T-helper 17 cell (primary cell): ENCODE measurements around the gene ADAMTSL1. TPM values are rescaled to one million over a fixed set of nuclear protein-coding genes. Genes with fewer than 3 reads are reported as not detected.

Source experiments
- ATAC-seq: fragments of 150-1000 bp; cut with Tn5 transposase; 2 replicates; pipeline ENCODE4 v1.10.0; 2021; ENCODE audit warnings: mild to moderate bottlenecking, moderate library complexity
- DNase-seq, 3 donors: peaks; one replicate each; pipeline versions ENCODE4 v3.0.0 to v3.0.0-alpha.2; 2020 to 2021
- H3K9me3 ChIP-seq: one replicate; pipeline ENCODE4 v1.7.0; 2013; ENCODE audit warnings: low read length, mild to moderate bottlenecking; ENCODE audit not compliant: control insufficient read depth, poor library complexity, severe bottlenecking
- H3K27ac Mint-ChIP-seq: one replicate; pipeline ENCODE4 v1.8.0; 2022; ENCODE audit warnings: mild to moderate bottlenecking, moderate library complexity, mixed read lengths
- H3K27me3 Mint-ChIP-seq: one replicate; pipeline ENCODE4 v1.8.0; 2022; ENCODE audit warnings: mixed read lengths
- H3K36me3 Mint-ChIP-seq: one replicate; pipeline ENCODE4 v1.8.0; 2022; ENCODE audit warnings: low read depth, mixed read lengths
- H3K4me1 Mint-ChIP-seq: one replicate; pipeline ENCODE4 v1.8.0; 2022; ENCODE audit warnings: mild to moderate bottlenecking, mixed read lengths
- H3K4me3 Mint-ChIP-seq: one replicate; pipeline ENCODE4 v1.8.0; 2022; ENCODE audit warnings: mild to moderate bottlenecking, moderate library complexity, mixed read lengths
- total RNA-seq, 4 donors: library from RNA in 2 of 4; stranded (reverse) in 2 of 4; gene quantifications; one replicate each; pipeline ENCODE4 v1.2.3 and lab custom pipeline; 2022 to 2026

The ADAMTSL1 gene
- total RNA-seq, 2 donors from 2014 or later, result not detected

DNA sequence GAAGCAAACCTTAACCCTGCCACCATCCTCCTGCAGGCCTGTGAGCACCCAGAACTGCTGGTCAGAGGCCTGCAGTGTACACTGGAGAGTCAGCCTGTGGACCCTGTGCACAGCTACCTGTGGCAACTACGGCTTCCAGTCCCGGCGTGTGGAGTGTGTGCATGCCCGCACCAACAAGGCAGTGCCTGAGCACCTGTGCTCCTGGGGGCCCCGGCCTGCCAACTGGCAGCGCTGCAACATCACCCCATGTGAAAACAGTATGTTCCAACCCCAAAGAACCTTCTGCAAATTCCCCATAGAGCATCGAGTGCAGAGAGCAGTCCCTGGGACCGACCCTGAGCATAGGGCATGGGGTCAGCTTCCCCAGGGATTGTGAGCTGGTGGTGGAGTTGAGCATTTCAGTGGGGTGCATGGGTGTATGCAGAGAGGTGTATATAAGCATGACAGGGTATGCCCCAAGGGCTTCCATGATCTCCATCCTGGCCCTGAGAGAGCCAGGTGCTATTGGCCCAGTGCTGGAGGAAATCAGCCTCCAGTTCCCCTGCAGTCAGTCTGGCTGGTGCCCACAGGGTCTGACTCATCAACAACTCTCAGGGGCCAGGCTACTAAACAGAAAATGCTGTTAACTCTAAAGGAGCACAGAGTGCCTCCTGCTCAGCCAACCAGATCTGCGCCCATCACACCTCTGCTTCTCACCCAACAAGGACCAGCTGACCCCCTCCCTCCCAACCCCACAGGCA lies 432.9 kb downstream of the ADAMTSL1 start:
- no peak for ATAC-seq
- H3K27me3 Mint-ChIP-seq, result peaks cover 34% of the 10 kb centered on the region
- H3K4me1 Mint-ChIP-seq, result no peaks in the 10 kb centered on the region
- H3K4me3 Mint-ChIP-seq, result no peak overlapping the region
- H3K27ac Mint-ChIP-seq, result no peak overlapping the region
- no peaks in the 10 kb centered on the region for H3K9me3 ChIP-seq
- DNase-seq, result no peak
- no peaks in the 10 kb centered on the region for H3K36me3 Mint-ChIP-seq

DNA sequence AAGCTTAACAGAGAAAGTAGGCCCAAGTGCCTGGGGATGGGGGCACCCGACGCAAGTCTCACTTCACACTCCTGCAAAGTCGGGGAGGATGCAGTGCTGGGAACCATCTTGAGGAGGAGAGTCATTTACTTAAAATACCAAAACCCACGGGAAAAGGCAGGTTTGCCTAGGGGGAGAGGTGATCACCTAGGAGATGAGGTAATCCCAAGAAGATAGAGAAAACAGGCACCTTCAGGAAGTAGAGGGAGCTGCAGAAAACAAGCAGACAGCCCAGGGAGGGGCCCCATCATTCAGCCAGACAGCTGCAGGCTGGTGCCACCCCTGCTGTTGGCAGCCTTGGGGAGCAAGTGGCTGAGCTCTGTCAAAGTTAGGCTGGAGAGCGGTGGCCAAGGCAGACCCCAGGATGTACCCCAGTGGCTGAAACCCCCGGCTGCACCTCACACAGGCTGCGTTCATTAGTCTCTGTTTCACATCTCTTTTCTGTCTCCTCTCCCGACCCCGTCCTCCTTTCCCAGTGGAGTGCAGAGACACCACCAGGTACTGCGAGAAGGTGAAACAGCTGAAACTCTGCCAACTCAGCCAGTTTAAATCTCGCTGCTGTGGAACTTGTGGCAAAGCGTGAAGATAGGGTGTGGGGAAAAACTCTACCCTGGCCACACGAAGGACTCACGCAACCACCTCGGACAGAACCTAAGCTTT lies 434.1 kb downstream of the ADAMTSL1 start:
- no peak overlapping the region for H3K27ac Mint-ChIP-seq
- no peak for ATAC-seq
- H3K27me3 Mint-ChIP-seq, result peaks cover 38% of the 10 kb centered on the region
- no peak for DNase-seq
- no peak overlapping the region for H3K4me3 Mint-ChIP-seq
- no peaks in the 10 kb centered on the region for H3K9me3 ChIP-seq
- H3K4me1 Mint-ChIP-seq, result no peaks in the 10 kb centered on the region
- no peaks in the 10 kb centered on the region for H3K36me3 Mint-ChIP-seq

DNA sequence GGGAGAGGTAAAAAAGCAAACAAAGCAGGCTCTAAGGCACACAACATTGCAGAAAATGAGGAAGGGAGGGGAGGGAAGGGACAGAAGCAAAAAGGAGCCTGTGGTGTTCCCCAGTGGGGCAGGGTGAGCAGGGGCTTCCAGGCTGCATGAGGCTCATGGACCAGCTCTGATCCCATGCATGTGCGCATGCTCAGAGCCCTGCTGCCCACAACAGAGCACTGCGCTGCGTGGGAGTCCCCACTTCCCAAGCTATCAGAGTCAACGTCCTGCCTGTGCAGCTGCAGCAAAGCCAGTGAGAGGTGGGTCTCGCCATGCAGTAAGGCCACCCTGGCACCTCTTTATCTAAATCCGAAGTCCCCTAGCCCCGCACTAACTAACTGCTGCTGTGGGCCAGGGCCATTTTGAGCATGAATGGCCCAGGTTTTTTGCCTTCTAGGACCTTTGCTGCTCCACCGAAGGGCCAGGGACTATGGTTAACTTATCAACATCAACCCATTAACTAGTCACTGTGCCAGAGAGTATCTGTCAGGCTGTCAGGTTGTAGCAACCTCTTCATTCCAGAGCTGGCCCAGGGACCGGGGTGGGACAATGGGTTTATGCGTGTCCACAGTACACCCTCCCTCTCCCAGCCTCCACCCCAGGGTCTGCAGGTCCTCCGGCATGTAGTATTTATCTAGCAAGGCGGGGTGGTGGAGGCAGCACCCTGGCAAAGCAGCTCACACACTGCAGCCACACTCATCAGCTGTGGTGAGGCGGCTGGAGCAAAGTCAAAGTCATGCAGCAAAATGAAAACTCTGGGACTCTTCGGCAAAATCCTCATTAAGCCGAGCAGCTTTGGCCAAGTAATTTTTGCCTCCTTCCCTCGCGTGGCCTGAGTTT lies 435.4 kb downstream of the ADAMTSL1 start:
- no peaks in the 10 kb centered on the region for H3K4me1 Mint-ChIP-seq
- H3K27me3 Mint-ChIP-seq, result peaks cover 40% of the 10 kb centered on the region
- H3K36me3 Mint-ChIP-seq, result no peaks in the 10 kb centered on the region
- no peaks in the 10 kb centered on the region for H3K9me3 ChIP-seq
- ATAC-seq (no peak), DNase-seq (no peak)
- H3K4me3 Mint-ChIP-seq, result no peak overlapping the region
- no peak overlapping the region for H3K27ac Mint-ChIP-seq

DNA sequence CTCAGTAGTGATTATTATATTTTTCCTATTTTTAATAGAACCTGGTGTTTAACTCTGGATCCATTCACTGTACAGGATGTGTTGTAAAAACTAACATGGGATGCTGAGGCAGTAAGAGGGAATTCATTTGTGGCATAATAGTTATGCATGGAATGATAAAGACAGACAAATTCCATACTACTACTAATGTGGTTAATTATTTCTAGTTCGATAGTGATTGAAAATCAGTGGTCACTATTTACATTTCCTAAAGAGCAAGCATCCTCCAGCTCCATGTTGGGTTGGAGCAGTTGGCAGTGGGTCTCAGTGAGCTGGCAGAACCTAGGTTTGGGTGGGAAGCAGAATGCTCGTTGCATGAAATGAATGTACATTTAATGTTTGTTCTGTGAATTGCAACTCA lies 436.5 kb downstream of the ADAMTSL1 start:
- ATAC-seq, result no peak
- H3K4me1 Mint-ChIP-seq, result no peaks in the 10 kb centered on the region
- H3K27me3 Mint-ChIP-seq, result peaks cover 45% of the 10 kb centered on the region
- DNase-seq, result no peak
- no peak overlapping the region for H3K4me3 Mint-ChIP-seq
- no peak overlapping the region for H3K27ac Mint-ChIP-seq
- H3K36me3 Mint-ChIP-seq, result no peaks in the 10 kb centered on the region
- H3K9me3 ChIP-seq, result no peaks in the 10 kb centered on the region

DNA sequence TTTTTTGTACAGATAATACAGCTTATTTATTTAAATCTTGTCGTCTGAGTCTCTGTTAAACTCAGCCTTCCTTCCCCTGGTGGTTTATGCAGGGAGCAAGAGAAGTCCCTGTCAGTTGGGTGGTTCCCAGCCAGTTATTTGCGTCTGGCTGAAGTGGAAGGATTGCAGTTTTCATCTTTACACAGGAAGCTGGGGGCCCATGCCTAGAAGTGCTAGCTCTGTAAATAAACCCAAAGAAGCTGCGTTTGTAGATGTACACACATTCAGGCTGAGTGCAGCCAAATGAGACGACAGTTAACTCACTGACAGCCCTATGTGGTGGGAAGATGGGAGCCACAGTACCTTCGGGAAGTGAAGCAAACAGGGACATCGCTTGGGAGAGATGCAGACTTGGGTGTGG lies 437.0 kb downstream of the ADAMTSL1 start:
- H3K27me3 Mint-ChIP-seq, result peaks cover 45% of the 10 kb centered on the region
- H3K9me3 ChIP-seq, result no peaks in the 10 kb centered on the region
- H3K27ac Mint-ChIP-seq, result no peak overlapping the region
- no peak overlapping the region for H3K4me3 Mint-ChIP-seq
- no peaks in the 10 kb centered on the region for H3K4me1 Mint-ChIP-seq
- DNase-seq (no peak), ATAC-seq (no peak)
- no peaks in the 10 kb centered on the region for H3K36me3 Mint-ChIP-seq

DNA sequence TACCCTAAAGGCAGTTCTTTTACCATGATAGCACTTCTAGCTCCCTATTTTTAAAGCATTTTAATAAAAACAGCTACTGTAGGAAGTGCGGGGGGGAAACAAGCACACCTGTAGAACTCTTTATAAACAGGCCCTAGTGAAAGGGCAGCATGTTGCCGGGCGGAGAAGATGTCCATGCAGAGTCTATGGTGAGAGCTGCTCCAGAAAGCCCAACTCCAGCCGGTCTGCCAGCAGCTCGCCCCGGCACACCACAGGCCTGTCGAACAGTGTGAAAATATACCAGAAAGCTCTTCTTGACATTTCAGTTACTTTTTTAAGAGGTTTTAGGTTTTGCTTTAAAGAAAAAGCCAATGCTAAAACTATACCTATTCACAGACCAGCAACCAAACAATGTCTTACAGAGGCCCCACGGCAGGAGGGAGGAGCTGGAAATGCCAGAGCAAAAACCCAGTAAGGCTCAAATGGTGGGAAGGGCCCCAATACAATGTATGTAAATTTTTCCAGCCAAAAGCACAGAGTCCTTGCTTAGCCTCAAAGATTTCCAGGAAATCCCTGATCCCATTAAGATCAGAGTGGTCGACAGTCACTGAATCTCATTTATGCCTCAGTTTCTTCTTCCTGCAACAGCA lies 437.9 kb downstream of the ADAMTSL1 start:
- Mint-ChIP-seq H3K27ac (no peak overlapping the region), H3K27me3 (peaks cover 38% of the 10 kb centered on the region), H3K4me1 (no peaks in the 10 kb centered on the region), H3K4me3 (no peak overlapping the region), H3K36me3 (no peaks in the 10 kb centered on the region)
- ATAC-seq, result no peak
- no peaks in the 10 kb centered on the region for H3K9me3 ChIP-seq
- DNase-seq, result no peak

DNA sequence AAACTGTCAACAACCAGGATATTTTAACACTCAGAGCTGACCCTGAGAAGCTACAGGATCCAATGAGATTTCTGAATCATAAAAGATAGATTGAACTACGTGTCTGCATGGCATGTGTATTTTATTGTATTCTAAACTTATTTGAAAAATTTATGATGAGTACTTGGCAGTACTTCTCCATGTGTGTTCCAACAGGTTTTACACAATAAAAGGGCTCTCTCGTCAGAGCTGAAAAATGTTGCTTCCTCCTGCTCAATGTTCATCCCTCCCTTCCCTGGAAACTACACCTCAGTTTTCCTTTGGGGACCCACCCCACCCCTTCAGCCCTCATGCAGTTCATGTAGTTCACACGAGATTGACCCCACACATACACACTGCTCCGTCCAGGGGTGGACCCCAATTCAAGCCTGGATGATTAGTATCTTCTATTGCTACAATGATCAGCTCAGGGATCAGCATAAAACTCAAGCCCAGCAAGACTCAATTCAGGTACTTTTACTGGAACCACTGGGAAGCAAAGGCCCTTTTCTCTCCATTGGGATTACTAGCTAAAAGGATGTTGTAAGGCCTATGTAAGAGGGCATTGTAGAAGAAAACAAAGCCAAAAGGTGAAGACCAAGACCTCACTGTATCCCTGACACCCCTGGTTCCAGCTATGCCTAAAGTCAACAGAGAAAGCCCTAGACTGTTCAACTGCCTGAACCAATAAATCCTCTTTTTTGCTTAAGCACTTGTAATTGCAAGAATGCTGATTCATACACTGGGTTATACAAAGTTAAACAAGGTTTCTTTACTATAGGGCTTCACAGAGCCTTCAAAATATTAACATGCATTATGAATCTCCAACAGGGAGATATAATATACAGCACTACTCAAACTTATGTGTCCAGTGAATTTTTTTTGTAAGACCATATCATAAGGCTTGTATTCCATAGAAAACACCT lies 446.5 kb downstream of the ADAMTSL1 start:
- ATAC-seq, result no peak

DNA sequence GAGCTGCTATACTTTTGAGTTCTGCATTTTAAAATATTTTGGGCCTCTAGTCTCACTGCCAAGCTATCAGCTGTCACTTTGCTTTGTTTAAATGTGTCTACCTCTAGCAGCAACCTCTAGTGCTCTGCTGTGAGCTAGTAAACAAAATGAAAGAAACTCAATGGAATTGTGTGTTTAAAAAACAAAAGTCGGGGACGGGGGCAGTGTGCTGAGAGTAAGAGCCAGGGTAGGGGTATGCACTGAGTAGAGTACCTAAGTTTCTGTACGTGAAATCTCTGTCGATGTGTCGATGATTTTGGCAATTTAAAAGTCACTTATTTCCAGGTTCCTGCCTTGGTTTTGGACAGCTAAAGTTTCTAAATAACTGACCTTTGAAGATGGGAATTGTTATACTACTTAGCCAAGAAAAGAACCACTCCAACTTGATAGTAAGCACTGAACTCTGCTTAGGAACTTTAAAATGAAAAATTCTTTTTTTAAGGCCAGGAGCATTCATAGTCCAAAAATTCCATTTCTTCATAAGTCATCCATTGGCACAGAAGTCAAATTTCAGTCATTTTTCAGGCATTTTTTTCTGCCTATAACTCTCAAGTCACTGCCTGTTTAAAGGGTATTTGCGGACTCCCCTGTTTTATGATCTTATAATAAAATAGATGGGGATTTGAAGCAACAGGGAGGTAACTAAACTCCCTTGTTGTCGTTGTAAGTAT lies 447.6 kb downstream of the ADAMTSL1 start:
- H3K36me3 Mint-ChIP-seq, result no peaks in the 10 kb centered on the region
- H3K27me3 Mint-ChIP-seq, result peaks cover 6% of the 10 kb centered on the region
- no peak for ATAC-seq
- H3K27ac Mint-ChIP-seq, result no peak overlapping the region
- DNase-seq, result no peak
- no peaks in the 10 kb centered on the region for H3K9me3 ChIP-seq
- H3K4me3 Mint-ChIP-seq, result no peak overlapping the region
- no peaks in the 10 kb centered on the region for H3K4me1 Mint-ChIP-seq

More for the DNA sequence above, 446.5 kb downstream of the ADAMTSL1 start:
- Mint-ChIP-seq H3K27ac (no peak overlapping the region), H3K27me3 (peaks cover 6% of the 10 kb centered on the region), H3K4me3 (no peak overlapping the region), H3K36me3 (no peaks in the 10 kb centered on the region), H3K4me1 (no peaks in the 10 kb centered on the region)
- H3K9me3 ChIP-seq, result no peaks in the 10 kb centered on the region
- DNase-seq, result no peak

DNA sequence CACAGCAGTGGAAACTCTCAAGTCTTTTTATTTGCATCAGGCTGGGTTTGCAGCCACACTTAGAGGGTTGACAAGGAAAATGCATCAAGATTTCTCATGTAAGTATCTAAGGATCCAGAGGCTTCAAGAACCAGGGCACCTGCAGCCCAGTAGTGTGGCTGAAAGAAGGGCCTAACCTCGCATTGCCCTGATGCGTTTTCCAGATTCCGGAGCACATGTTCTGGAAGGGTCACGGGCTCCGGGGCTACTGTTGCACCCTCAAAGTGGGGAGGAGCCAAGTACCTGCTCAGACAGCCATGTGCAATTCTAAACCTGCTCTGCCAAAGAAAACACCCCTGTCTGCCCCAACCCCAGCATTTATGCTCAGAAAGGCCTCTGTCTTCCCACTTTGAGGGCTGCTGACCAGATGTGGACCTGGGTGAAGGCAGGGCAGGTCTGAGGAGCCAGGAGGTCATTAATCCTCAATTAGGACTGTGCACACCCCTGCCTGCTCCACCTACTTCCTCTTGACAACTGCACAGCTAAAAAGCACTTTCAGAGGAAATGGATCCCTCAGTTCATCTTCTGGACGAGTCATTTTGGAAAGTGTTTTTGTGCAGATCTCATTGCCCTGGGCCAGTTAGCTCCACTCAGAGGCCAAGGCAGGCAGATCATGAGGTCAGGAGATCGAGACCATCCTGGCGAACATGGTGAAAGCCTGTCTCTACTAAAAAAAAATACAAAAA lies 448.4 kb downstream of the ADAMTSL1 start:
- Mint-ChIP-seq H3K4me1 (no peaks in the 10 kb centered on the region), H3K27ac (no peak overlapping the region), H3K27me3 (peaks cover 6% of the 10 kb centered on the region), H3K36me3 (no peaks in the 10 kb centered on the region), H3K4me3 (no peak overlapping the region)
- DNase-seq (no peak), ATAC-seq (no peak)
- no peaks in the 10 kb centered on the region for H3K9me3 ChIP-seq

DNA sequence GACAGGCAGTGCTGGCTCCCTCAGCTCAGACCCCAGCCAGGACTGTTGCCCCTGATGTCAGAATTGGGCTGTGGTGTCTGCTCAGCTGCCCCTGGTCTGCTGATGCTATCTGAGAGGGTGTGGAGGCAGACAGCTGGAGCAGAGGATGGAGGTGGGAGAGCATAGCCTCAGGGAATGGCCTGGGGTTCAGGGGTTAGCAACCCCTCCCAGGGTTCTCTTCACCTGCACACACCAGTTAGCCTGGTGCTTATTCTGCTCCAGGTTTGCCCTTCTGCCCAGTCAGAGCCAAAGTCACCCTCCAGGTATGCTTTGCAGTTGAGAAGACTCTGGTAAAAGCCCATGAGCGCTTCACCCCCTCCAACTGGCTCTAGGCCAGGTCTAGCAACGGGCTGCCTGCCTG lies 449.2 kb downstream of the ADAMTSL1 start:
- ATAC-seq (no peak), DNase-seq (no peak)
- Mint-ChIP-seq H3K4me1 (no peaks in the 10 kb centered on the region), H3K36me3 (no peaks in the 10 kb centered on the region), H3K27ac (no peak overlapping the region), H3K27me3 (peaks cover 6% of the 10 kb centered on the region), H3K4me3 (no peak overlapping the region)
- no peaks in the 10 kb centered on the region for H3K9me3 ChIP-seq

DNA sequence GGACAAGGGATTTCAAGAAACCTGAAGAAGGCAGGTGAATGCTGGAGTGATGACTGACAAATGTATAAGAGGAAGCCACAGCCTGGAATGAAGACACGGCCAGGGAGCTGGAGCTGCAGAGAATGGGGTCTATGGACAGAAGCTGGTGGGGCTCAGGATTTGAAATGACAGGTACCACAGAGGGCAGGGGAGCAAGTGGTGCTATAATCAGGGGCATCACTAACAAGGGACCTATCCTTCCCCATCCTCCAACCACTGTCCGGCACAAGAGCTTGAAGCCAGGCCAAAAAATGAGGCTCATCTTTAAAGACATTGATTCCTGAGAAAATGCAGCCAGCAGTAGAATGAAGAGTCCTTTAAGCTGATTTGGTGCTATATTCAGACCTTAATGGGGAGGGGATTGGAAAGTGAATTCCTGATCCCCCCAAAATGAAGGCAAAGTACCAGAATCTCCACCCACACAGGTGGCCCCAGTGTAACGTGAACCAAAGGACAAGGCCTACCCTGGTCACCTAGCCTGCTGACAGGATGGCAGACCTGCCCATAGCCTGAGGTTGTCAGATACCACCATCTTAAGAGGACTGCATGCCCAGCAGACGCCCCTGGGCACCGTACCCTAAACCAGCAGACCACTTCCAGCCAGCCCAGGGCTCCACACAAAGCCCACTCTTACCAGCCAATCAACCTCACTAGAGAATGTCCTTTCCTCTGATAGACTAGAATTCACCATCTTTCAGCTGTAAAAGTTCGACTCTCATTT lies 449.9 kb downstream of the ADAMTSL1 start:
- Mint-ChIP-seq H3K4me1 (no peaks in the 10 kb centered on the region), H3K27me3 (peaks cover 6% of the 10 kb centered on the region), H3K36me3 (no peaks in the 10 kb centered on the region), H3K27ac (no peak overlapping the region), H3K4me3 (no peak overlapping the region)
- H3K9me3 ChIP-seq, result no peaks in the 10 kb centered on the region
- DNase-seq, result no peak
- ATAC-seq, result no peak
